OCI-LY7 (cell line): Measurements from ENCODE around the gene FBN2. TPM values are rescaled to one million over a fixed set of nuclear protein-coding genes. Genes with fewer than 3 reads are reported as not detected.

Source experiments
- BruUV-seq: library from RNA; stranded (reverse); fragments of 400-500 nt; replicated peaks from 2 replicates; lab custom pipeline; 2021; lab: Mats Ljungman, UMichigan
- CTCF ChIA-PET: fragments of 300-600 bp; sonication (Branson Sonifier 250); formaldehyde crosslinking; loops from one replicate; lab custom pipeline; 2022; ENCODE audit warnings: antibody characterized with exemption; ENCODE audit not compliant: unreplicated experiment; lab: Charles Lee
- POLR2A ChIA-PET: fragments of 300-600 bp; sonication (Branson Sonifier 250); formaldehyde crosslinking; loops from one replicate; lab custom pipeline; 2022; ENCODE audit warnings: antibody characterized with exemption; lab: Charles Lee
- DNase-seq: peaks from one replicate; pipeline ENCODE4 v3.0.0-alpha.2; 2015; ENCODE audit warnings: low spot score
- H2AFZ ChIP-seq: fragments of 200-600 bp; sonication (generic), shearing (Covaris generic); 2 replicates; pipeline ENCODE4 v1.6.1; 2014; ENCODE audit warnings: mild to moderate bottlenecking, antibody characterized with exemption, low read length, moderate library complexity
- H3K27ac ChIP-seq: fragments of 200-600 bp; sonication (generic); 2 replicates; pipeline ENCODE4 v1.5.1; 2014; ENCODE audit warnings: mixed run types, low read depth, mild to moderate bottlenecking, moderate library complexity, low read length, inconsistent platforms; ENCODE audit not compliant: poor library complexity, severe bottlenecking
- H3K36me3 ChIP-seq: fragments of 200-600 bp; sonication (generic); 2 replicates; pipeline ENCODE4 v1.6.1; 2014; ENCODE audit warnings: mild to moderate bottlenecking, antibody characterized with exemption, low read length, moderate library complexity, mixed read lengths; ENCODE audit not compliant: insufficient read depth
- H3K4me1 ChIP-seq: fragments of 200-600 bp; sonication (generic); 2 replicates; pipeline ENCODE4 v1.5.1; 2014; ENCODE audit warnings: mild to moderate bottlenecking, low read length; ENCODE audit not compliant: insufficient read depth, poor library complexity, severe bottlenecking
- H3K4me2 ChIP-seq: fragments of 200-600 bp; sonication (generic); 2 replicates; pipeline ENCODE4 v1.6.1; 2014; ENCODE audit warnings: mild to moderate bottlenecking, low read length
- H3K4me3 ChIP-seq: fragments of 200-600 bp; sonication (generic); 2 replicates; pipeline ENCODE4 v1.5.1; 2014; ENCODE audit warnings: mild to moderate bottlenecking, low read depth, low read length; ENCODE audit not compliant: poor library complexity, severe bottlenecking
- H3K79me2 ChIP-seq: fragments of 200-600 bp; sonication (generic); 2 replicates; pipeline ENCODE4 v1.6.1; 2016; ENCODE audit warnings: low read depth, mild to moderate bottlenecking, low read length, moderate library complexity, mixed read lengths; ENCODE audit not compliant: insufficient read depth
- H3K9me2 ChIP-seq: fragments of 200-600 bp; sonication (generic); 2 replicates; pipeline ENCODE4 v1.6.1; 2016; ENCODE audit warnings: mild to moderate bottlenecking, low read length, mixed read lengths; ENCODE audit not compliant: insufficient read depth
- H3K9me3 ChIP-seq: fragments of 200-600 bp; sonication (generic); 2 replicates; pipeline ENCODE4 v1.6.1; 2014; ENCODE audit warnings: mild to moderate bottlenecking, mixed run types, low read length, mixed read lengths
- H4K20me1 ChIP-seq: fragments of 200-600 bp; sonication (generic); 2 replicates; pipeline ENCODE4 v1.6.1; 2014; ENCODE audit warnings: mild to moderate bottlenecking, antibody characterized with exemption, low read length, moderate library complexity, mixed read lengths; ENCODE audit not compliant: insufficient read depth
- EZH2phosphoT487 ChIP-seq: fragments of 200-600 bp; sonication (generic); IDR thresholded peaks from 2 replicates; pipeline ENCODE4 v1.6.1; 2018; ENCODE audit warnings: low read depth, borderline replicate concordance, mild to moderate bottlenecking, mixed run types, antibody characterized with exemption, low read length, moderate library complexity, mixed read lengths
- intact Hi-C: fragments of 100-400 bp; cut with micrococcal nuclease; formaldehyde crosslinking; loops from one replicate; pipeline ENCODE4 v1.10.0; 2022; ENCODE audit not compliant: unreplicated experiment
- total RNA-seq, 2 experiments: library from RNA; depleted of rRNA in 1 of 2; stranded (reverse); fragments of >200 nt in 1 of 2; shearing (Covaris generic) in 1 of 2; gene quantifications; 2 replicates each; pipeline ENCODE4 v1.2.3, GENCODE V29; 2014 to 2022
- TF ChIP-seq, protein P1 (sequence below): fragments of 200-600 bp; sonication (generic); conservative IDR thresholded peaks from 2 replicates; pipeline ENCODE4 v1.5.1; 2014; ENCODE audit warnings: mild to moderate bottlenecking, antibody characterized with exemption, low read length, moderate library complexity, mixed read lengths

The FBN2 gene
- total RNA-seq, 2 experiments from 2014 or later: not detected

DNA sequence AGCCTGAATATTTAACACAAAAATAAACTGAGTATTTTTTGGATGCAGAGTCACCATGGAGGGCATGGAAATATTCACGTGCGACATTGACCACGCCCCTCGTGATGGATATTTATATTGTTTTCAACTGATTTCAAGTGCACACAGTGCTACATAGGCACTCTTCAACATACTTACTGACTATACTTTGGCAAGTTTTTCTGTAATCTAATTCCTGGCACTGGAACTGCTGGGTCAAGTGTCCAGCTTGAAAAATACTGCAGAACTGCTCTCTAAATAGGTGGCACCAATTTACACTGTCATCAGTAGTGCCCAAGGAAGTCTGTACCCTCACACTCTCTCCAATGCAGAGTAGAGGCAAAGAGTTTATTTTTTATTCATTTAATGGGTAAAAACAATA lies 65.1 kb downstream of the FBN2 start:
- H3K4me3 ChIP-seq: no peak overlapping the region
- no peak overlapping the region for H3K4me2 ChIP-seq
- BruUV-seq: no TSS peak
- H3K79me2 ChIP-seq: no peaks in the 10 kb centered on the region
- H4K20me1 ChIP-seq: no peaks in the 10 kb centered on the region
- no peaks in the 10 kb centered on the region for H3K36me3 ChIP-seq
- TF ChIP-seq, protein P1, sequence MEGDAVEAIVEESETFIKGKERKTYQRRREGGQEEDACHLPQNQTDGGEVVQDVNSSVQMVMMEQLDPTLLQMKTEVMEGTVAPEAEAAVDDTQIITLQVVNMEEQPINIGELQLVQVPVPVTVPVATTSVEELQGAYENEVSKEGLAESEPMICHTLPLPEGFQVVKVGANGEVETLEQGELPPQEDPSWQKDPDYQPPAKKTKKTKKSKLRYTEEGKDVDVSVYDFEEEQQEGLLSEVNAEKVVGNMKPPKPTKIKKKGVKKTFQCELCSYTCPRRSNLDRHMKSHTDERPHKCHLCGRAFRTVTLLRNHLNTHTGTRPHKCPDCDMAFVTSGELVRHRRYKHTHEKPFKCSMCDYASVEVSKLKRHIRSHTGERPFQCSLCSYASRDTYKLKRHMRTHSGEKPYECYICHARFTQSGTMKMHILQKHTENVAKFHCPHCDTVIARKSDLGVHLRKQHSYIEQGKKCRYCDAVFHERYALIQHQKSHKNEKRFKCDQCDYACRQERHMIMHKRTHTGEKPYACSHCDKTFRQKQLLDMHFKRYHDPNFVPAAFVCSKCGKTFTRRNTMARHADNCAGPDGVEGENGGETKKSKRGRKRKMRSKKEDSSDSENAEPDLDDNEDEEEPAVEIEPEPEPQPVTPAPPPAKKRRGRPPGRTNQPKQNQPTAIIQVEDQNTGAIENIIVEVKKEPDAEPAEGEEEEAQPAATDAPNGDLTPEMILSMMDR: no peak
- no peak for TF ChIP-seq EZH2phosphoT487
- CTCF ChIA-PET: no interaction called here
- H3K9me3 ChIP-seq: no peaks in the 10 kb centered on the region
- POLR2A ChIA-PET: no interaction called here
- no peak overlapping the region for H2AFZ ChIP-seq
- H3K27ac ChIP-seq: no peak overlapping the region
- no peak for DNase-seq
- intact Hi-C loops: no loop called here
- no peaks in the 10 kb centered on the region for H3K4me1 ChIP-seq
- no peaks in the 10 kb centered on the region for H3K9me2 ChIP-seq

DNA sequence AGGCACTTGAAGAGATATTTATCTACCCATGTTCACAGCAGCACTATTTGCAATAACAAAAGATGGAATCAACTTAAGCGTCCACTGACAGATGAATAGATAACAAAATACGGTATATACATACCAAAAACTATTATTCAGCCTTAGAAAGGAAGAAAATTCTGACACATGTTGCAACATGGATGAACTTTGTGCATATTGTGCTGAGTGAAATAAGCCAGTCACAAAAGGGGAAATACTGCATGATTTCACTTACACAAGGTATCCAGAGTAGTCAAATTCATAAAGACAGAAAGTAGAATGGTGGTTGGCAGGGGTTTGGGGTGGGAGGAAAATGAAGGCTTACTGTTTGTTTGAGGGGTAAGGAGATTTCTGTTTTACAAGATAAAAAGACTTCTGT lies 66.0 kb downstream of the FBN2 start:
- TF ChIP-seq EZH2phosphoT487: no peak
- TF ChIP-seq, protein P1: no peak
- ChIA-PET CTCF (no interaction called here), POLR2A (no interaction called here)
- no peak for DNase-seq
- no TSS peak for BruUV-seq
- H3K4me3 ChIP-seq: no peak overlapping the region
- no peaks in the 10 kb centered on the region for H3K36me3 ChIP-seq
- no peaks in the 10 kb centered on the region for H4K20me1 ChIP-seq
- intact Hi-C loops: no loop called here
- no peaks in the 10 kb centered on the region for H3K4me1 ChIP-seq
- no peak overlapping the region for H2AFZ ChIP-seq
- H3K27ac ChIP-seq: no peak overlapping the region
- no peaks in the 10 kb centered on the region for H3K79me2 ChIP-seq
- no peaks in the 10 kb centered on the region for H3K9me3 ChIP-seq
- H3K4me2 ChIP-seq: no peak overlapping the region
- no peaks in the 10 kb centered on the region for H3K9me2 ChIP-seq

DNA sequence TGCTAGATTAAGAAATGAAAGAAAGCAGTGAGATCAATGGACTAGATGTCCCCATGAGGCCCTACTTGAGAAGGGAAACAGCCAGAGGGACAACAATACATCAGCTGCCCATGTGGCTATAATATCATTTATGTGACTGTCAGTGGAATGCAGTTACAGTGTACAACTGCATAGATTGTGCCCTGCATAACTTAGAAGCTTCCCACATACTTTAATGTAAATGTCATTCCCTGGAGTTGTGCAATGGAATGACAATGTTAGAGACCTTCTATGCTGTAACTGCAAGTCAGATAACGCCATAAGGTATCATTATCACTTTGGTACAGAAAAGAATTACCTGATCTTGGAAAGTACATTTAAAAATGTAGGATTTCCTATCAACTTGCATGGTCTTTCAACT lies 67.4 kb downstream of the FBN2 start:
- Histone ChIP-seq H2AFZ (no peak overlapping the region), H3K9me2 (no peaks in the 10 kb centered on the region), H3K4me2 (no peak overlapping the region), H3K27ac (no peak overlapping the region), H3K79me2 (no peaks in the 10 kb centered on the region), H3K4me1 (no peaks in the 10 kb centered on the region), H3K9me3 (no peaks in the 10 kb centered on the region), H3K4me3 (no peak overlapping the region), H3K36me3 (no peaks in the 10 kb centered on the region), H4K20me1 (no peaks in the 10 kb centered on the region)
- BruUV-seq: no TSS peak
- no peak for DNase-seq
- CTCF ChIA-PET: no interaction called here
- intact Hi-C loops: no loop called here
- TF ChIP-seq, protein P1: no peak
- TF ChIP-seq EZH2phosphoT487: no peak
- POLR2A ChIA-PET: no interaction called here
